DLD1 (cell line): ENCODE measurements around the gene RBMY1B.
"Not testable (repeated sequence)": the region's sequence is repeated elsewhere in the genome, so short reads cannot be mapped to it uniquely, and the experiment has no call there.

Source experiments
- in situ Hi-C: cut with HindIII; loops from 2 replicates; pipeline ENCODE4 v1.10.0; 2017; ENCODE audit warnings: low sequenced_read_pairs

Gene RBMY1B

DNA sequence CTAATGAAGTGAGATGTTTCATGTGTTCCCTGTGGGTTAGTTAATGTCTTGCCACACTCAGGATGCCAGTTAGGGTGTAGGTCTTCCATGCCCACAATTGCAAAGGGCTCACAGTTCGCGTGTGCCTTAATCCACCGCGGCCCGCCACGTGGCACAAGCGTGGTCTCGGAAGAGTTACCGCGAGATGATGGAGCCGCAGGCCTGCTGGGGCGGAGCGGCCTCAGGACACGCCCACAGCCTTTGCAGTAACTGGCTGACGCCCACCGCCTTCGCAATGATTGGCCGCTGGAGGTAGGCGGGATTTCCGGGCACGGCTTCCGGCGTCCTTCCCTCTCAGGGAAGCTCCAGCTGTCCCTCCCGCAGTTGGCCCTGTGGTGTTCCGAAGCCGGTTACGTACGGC, at the start of gene RBMY1B:
Gene RBMY1B, plus strand, starts transcription at position 301 of the 400 bp plus-strand sequence. CDS start 2,013 bp downstream, outside the sequence.
- in situ Hi-C loops: not testable (repeated sequence)

DNA sequence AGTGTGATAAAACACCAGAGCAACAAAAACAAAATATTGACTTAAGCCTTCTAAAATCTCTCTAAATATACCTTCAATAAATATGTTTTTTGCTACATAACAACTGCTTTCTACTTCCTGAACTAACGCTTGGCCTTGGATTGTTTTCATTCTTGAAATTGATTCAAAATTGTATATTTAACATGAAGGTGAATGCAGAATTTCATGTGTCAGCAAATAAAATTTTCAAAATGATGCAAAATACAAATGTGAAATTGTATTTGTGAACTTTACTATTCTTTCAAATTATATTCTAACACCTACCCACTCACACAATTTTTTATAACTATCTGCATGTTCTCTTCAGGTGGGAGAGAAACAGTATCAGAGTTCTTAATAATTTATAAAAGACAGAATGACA, 48.2 kb upstream of the RBMY1B start:
- in situ Hi-C loops: not testable (repeated sequence)

DNA sequence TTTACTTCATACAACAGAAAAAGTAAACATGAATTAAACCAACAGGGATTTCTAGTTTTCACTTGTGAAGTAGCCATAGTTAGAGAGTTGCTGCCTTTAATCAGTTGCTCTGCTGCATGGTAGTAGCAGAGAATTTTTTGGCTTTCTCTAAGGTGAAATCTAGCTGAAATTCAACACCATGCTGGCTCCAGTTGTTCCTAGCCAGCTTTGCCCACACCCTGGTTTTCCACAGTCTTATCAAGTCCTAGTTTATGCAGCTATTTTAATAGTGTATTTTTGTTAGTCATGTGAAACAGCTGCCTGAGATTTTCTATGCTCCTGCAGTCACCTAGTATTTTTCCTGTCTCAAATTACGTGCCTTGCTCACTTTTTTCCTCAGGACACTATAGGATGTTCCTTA, 28.2 kb upstream of the RBMY1B start:
- in situ Hi-C loops: no loop called here

DNA sequence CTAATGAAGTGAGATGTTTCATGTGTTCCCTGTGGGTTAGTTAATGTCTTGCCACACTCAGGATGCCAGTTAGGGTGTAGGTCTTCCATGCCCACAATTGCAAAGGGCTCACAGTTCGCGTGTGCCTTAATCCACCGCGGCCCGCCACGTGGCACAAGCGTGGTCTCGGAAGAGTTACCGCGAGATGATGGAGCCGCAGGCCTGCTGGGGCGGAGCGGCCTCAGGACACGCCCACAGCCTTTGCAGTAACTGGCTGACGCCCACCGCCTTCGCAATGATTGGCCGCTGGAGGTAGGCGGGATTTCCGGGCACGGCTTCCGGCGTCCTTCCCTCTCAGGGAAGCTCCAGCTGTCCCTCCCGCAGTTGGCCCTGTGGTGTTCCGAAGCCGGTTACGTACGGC, 23.4 kb downstream of the RBMY1B start, which contains the start of gene RBMY1A1:
Gene RBMY1A1, plus strand, starts transcription at position 301 of the 400 bp plus-strand sequence. CDS start 2,013 bp downstream, outside the sequence.
- in situ Hi-C loops: not testable (repeated sequence)

DNA sequence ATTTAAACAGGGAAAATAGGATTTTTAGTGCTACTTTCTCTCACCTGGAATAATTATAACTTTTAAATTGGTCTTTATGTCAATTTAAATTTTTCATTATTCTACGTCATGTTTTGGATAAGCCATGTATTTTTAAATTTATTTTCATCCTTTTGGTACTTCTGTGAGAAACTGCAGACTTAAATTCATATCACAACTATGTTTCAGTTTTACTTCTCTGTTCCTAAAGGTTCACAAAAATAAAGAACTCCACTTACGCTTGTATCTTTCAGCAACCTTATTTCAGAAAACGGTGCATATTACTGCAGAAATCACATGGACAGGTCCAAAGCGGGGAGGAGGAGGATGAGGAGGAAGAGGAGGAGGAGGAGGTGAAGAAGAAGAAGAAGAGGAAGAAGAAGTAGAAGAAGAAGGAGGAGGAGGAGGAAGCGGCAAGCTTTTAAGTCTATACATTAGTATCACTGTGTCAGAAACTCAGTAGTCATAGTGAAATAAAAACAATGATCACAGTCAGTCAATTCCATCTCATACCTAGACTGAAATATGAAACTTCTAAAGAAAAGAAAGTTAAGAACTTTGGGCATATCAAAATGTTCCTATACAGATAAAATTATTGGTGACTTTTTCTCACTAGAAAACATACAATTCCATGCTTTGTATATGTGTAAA, 48.3 kb downstream of the RBMY1B start:
- in situ Hi-C loops: not testable (repeated sequence)
